ENCODE measurements around the gene ERBB4.
A peak's percentile ranks its signal among the peaks of the same experiment; 100 is the strongest.
"Not testable (repeated sequence)": the region's sequence is repeated elsewhere in the genome, so short reads cannot be mapped to it uniquely, and the experiment has no call there.

The ERBB4 gene

GRCh38 chr2:212271583-212271982 lies 267.0 kb downstream of the ERBB4 start:
- DNase-seq (ENCODE audit: low spot score in 2 of 2): no peak
- in situ Hi-C loops (cut with MboI; ENCODE audit: low sequenced_read_pairs): no loop called here
- no peaks in the 10 kb centered on the region for H3K27me3 ChIP-seq (ENCODE audit: low read depth)
- no peaks in the 10 kb centered on the region for H3K9me3 ChIP-seq
- H3K36me3 ChIP-seq (replicated peaks): no peaks in the 10 kb centered on the region
- no peaks in the 10 kb centered on the region for H3K4me1 ChIP-seq
- H3K4me3 ChIP-seq: no peak overlapping the region

GRCh38 chr2:212269005-212269404 lies 269.6 kb downstream of the ERBB4 start:
- H3K9me3 ChIP-seq: no peaks in the 10 kb centered on the region
- in situ Hi-C loops (cut with MboI; ENCODE audit: low sequenced_read_pairs): no loop called here
- H3K4me1 ChIP-seq: no peaks in the 10 kb centered on the region
- no peak for DNase-seq (ENCODE audit: low spot score in 2 of 2)
- H3K36me3 ChIP-seq (replicated peaks): no peaks in the 10 kb centered on the region
- H3K27me3 ChIP-seq (ENCODE audit: low read depth): no peaks in the 10 kb centered on the region
- no peak overlapping the region for H3K4me3 ChIP-seq

- Histone ChIP-seq H3K36me3 (replicated peaks) (no peaks in the 10 kb centered on the region), H3K27me3 (ENCODE audit: low read depth) (no peaks in the 10 kb centered on the region), H3K4me1 (no peaks in the 10 kb centered on the region), H3K9me3 (no peaks in the 10 kb centered on the region), H3K4me3 (no peak overlapping the region)
- in situ Hi-C loops (cut with MboI; ENCODE audit: low sequenced_read_pairs): no loop called here
- no peak for DNase-seq (ENCODE audit: low spot score in 2 of 2)
Observed at GRCh38 chr2:212266297-212266696, 272.3 kb downstream of the ERBB4 start.

DNA sequence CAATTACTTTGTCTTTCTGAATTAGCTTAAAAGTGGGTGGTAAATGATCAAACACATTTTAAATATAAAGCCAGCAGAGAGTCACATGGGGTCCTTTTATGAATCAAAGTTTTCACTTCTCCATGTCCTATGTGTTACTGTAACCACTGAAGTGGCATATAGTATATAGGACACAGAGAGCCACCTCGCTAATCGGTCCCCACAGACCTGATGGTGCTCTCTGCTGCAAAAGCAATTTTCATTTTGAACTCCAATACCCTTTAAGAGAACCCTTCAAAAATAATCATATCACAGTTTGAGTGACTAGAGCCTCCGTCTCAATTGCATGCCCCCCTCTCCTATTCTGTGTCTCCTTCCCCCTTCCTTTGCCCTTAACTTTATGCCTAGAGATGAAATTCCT lies 272.8 kb downstream of the ERBB4 start:
- no peaks in the 10 kb centered on the region for H3K36me3 ChIP-seq (replicated peaks)
- in situ Hi-C loops (cut with MboI; ENCODE audit: low sequenced_read_pairs): no loop called here

DNA sequence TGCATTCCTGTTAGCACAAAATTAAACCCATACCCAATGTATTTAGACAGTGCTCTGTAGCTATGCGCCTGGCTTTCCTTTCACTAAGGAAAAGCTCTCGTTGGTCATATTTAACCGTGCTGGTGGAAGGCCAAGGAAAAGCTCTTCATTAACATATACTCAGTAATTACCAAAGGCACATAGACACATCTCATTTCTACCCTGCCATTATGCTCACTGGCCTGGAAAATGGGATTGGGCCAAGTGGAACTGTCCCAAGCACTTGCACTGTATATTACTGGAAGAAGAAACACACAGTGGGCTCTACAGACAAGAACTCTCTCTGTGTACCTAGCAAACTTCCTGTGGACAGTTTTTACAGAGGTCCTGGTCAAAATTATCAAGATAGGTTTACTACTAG lies 274.4 kb downstream of the ERBB4 start:
- Histone ChIP-seq H3K9me3 (no peaks in the 10 kb centered on the region), H3K4me3 (no peak overlapping the region), H3K27me3 (ENCODE audit: low read depth) (no peaks in the 10 kb centered on the region), H3K36me3 (replicated peaks) (no peaks in the 10 kb centered on the region), H3K4me1 (no peaks in the 10 kb centered on the region)
- no peak for DNase-seq (ENCODE audit: low spot score in 2 of 2)
- in situ Hi-C loops (cut with MboI; ENCODE audit: low sequenced_read_pairs): no loop called here

More for the DNA sequence above, 272.8 kb downstream of the ERBB4 start:
- no peak overlapping the region for H3K4me3 ChIP-seq
- no peaks in the 10 kb centered on the region for H3K4me1 ChIP-seq
- no peaks in the 10 kb centered on the region for H3K9me3 ChIP-seq
- H3K27me3 ChIP-seq (ENCODE audit: low read depth): no peaks in the 10 kb centered on the region
- no peak for DNase-seq (ENCODE audit: low spot score in 2 of 2)

DNA sequence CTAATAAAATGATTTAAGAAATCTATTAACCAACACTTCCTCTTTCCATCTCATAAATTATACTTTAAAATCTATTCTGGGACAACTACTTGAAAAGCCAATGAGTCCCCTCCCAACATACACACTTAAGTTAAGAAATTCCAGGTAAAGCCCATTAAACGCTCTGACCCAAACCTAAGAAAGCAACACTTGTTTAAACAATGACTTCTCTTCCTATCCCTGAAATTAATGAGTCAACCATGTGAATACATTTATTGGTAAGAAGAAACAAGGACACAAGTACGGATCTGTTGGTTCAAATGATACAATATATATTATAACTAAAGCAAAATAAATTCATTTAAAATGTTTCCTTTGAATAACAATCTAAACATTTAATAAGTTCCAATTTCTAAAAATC lies 279.4 kb downstream of the ERBB4 start:
- no peaks in the 10 kb centered on the region for H3K4me1 ChIP-seq
- in situ Hi-C loops (cut with MboI; ENCODE audit: low sequenced_read_pairs): no loop called here
- no peak for DNase-seq (ENCODE audit: low spot score in 2 of 2)

DNA sequence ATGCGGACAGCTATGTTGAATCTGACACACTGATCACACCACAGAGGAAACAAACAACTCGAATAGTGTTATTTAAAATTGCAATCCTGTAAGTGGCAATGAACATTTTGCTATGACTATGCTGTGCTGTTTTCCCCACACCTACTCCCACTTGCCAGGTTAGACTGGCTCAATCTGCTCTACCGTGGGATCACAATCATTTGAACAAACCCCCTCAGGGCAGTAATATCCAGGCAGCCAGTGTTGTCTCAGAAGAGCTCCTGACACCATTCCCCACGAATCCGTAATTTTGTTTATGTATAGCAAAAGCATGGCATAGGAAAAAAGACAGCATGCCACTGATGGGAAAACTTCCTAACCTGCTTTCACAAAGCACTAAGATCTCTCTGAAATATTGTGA lies 284.3 kb downstream of the ERBB4 start:
- Histone ChIP-seq H3K36me3 (replicated peaks) (no peaks in the 10 kb centered on the region), H3K27me3 (ENCODE audit: low read depth) (no peaks in the 10 kb centered on the region), H3K4me1 (no peaks in the 10 kb centered on the region), H3K9me3 (no peaks in the 10 kb centered on the region), H3K4me3 (no peak overlapping the region)
- peak in 1 of 2 experiments; percentile 16 for DNase-seq (ENCODE audit: low spot score in 2 of 2)
- in situ Hi-C loops (cut with MboI; ENCODE audit: low sequenced_read_pairs): no loop called here

More for the DNA sequence above, 279.4 kb downstream of the ERBB4 start:
- no peak overlapping the region for H3K4me3 ChIP-seq
- no peaks in the 10 kb centered on the region for H3K9me3 ChIP-seq
- no peaks in the 10 kb centered on the region for H3K27me3 ChIP-seq (ENCODE audit: low read depth)
- no peaks in the 10 kb centered on the region for H3K36me3 ChIP-seq (replicated peaks)

DNA sequence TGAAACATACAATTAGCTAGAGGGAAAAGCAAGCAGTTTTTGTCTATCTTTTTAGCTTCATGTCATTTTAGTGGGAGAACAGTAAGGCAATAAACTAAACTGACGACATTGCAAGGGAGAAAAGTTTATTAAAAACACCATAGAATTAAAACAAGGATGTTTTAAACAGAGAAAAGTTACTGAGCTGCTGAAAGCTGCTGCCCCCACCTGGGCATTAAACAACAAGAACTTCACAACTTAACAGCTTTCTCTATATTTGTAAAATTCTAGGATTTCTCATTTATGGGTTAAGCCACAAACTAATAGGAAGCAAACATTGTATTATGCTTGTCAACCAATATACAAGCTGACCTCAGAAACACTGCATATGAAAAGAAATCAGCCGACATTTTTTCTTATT lies 289.2 kb downstream of the ERBB4 start:
- in situ Hi-C loops (cut with MboI; ENCODE audit: low sequenced_read_pairs): no loop called here

GRCh38 chr2:212245880-212246279 lies 292.7 kb downstream of the ERBB4 start:
- no peaks in the 10 kb centered on the region for H3K4me1 ChIP-seq
- no peaks in the 10 kb centered on the region for H3K9me3 ChIP-seq
- H3K27me3 ChIP-seq (ENCODE audit: low read depth): no peaks in the 10 kb centered on the region
- no peaks in the 10 kb centered on the region for H3K36me3 ChIP-seq (replicated peaks)
- H3K4me3 ChIP-seq: no peak overlapping the region
- in situ Hi-C loops (cut with MboI; ENCODE audit: low sequenced_read_pairs): no loop called here
- no peak for DNase-seq (ENCODE audit: low spot score in 2 of 2)

More for the DNA sequence above, 289.2 kb downstream of the ERBB4 start:
- no peaks in the 10 kb centered on the region for H3K9me3 ChIP-seq
- H3K27me3 ChIP-seq (ENCODE audit: low read depth): no peaks in the 10 kb centered on the region
- no peak overlapping the region for H3K4me3 ChIP-seq
- DNase-seq (ENCODE audit: low spot score in 2 of 2): no peak
- H3K4me1 ChIP-seq: no peaks in the 10 kb centered on the region
- H3K36me3 ChIP-seq (replicated peaks): no peaks in the 10 kb centered on the region

GRCh38 chr2:212242724-212243123 lies 295.9 kb downstream of the ERBB4 start:
- no peaks in the 10 kb centered on the region for H3K27me3 ChIP-seq (ENCODE audit: low read depth)
- peaks cover 8% of the 10 kb centered on the region for H3K4me1 ChIP-seq
- no peaks in the 10 kb centered on the region for H3K36me3 ChIP-seq (replicated peaks)
- no peaks in the 10 kb centered on the region for H3K9me3 ChIP-seq
- no peak for DNase-seq (ENCODE audit: low spot score in 2 of 2)
- in situ Hi-C loops (cut with MboI; ENCODE audit: low sequenced_read_pairs): no loop called here
- no peak overlapping the region for H3K4me3 ChIP-seq

DNA sequence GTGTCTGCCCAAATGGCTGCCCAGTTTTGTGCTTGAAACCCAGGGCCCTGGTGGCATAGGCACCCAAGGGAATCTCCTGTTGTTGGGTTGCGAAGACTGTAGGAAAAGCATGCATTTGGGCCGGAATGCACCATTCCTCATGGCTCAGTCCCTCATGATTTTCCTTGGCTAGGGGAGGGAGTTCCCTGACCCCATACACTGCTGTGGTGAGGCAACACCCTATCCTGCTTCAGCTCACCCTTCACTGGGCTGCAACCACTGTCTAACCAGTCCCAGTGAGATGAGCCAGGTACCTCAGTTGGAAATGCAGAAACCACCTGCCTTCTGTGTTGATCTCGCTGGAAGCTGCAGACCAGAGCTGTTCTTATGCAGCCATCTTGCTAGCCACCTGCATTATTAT lies 300.4 kb downstream of the ERBB4 start:
- H3K4me1 ChIP-seq; H3K36me3 ChIP-seq (replicated peaks); in situ Hi-C loops (cut with MboI; ENCODE audit: low sequenced_read_pairs); H3K27me3 ChIP-seq (ENCODE audit: low read depth); H3K9me3 ChIP-seq; H3K4me3 ChIP-seq; DNase-seq (ENCODE audit: low spot score in 2 of 2): not testable (repeated sequence)

DNA sequence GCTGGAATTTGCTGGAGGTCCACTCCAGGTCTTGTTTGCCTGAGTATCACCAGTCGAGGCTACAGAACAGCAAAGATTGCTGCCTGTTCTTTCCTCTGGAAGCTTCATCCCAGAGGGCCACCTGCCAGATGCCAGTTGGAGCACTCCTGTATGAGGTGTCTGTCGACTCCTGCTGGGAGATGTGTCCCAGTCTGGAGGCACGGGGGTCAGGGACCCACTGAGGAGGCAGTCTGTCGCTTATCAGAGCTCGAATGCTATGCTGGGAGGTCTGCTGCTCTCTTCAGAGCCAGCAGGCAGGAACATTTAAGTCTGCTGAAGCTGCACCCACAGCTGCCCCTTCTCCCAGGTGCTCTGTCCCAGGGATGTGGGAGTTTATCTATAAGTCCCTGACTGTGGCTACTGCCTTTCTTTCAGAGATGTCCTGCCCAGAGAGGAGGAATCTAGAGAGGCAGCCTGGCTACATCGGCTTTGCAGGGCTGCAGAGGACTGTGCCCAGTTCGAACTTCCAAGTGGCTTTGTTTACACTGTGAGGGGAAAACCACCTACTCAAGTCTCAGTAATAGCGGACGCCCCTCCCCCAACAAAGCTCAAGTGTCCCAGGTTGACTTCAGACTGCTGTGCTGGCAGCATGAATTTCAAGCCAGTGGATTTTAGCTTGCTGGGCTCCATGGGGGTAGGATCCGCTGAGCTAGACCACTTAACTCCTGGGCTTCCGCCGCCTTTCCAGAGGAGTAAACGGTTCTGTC lies 301.1 kb downstream of the ERBB4 start:
- Histone ChIP-seq H3K9me3 (no peaks in the 10 kb centered on the region), H3K36me3 (replicated peaks) (no peaks in the 10 kb centered on the region), H3K27me3 (ENCODE audit: low read depth) (no peaks in the 10 kb centered on the region), H3K4me1 (peaks cover 8% of the 10 kb centered on the region), H3K4me3 (no peak overlapping the region)
- in situ Hi-C loops (cut with MboI; ENCODE audit: low sequenced_read_pairs): no loop called here
- peak in 1 of 2 experiments; percentile 17 for DNase-seq (ENCODE audit: low spot score in 2 of 2)

DNA sequence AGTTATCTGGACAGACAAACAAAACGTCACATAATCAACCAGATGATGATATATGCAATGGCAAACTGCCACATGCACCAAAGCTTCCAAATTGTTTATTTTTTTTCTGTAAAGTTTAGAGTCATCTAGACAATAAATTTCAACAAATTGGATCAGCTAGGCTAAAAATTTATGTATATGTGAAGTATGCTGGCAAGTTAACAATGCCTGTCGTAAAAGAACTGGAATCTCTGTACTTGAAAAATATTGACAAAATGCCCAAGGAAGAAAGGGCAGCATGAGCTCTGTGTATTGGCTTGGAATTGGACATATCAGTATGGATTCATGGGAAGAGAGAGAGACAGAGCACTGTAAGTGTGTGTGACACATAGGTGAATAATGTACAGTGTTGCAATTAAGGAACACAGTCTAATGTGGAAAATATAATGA lies 309.8 kb downstream of the ERBB4 start:
- Histone ChIP-seq H3K27me3 (ENCODE audit: low read depth) (no peaks in the 10 kb centered on the region), H3K4me1 (peaks cover 14% of the 10 kb centered on the region), H3K36me3 (replicated peaks) (no peaks in the 10 kb centered on the region), H3K9me3 (no peaks in the 10 kb centered on the region), H3K4me3 (no peak overlapping the region)
- in situ Hi-C loops (cut with MboI; ENCODE audit: low sequenced_read_pairs): no loop called here
- no peak for DNase-seq (ENCODE audit: low spot score in 2 of 2)

DNA sequence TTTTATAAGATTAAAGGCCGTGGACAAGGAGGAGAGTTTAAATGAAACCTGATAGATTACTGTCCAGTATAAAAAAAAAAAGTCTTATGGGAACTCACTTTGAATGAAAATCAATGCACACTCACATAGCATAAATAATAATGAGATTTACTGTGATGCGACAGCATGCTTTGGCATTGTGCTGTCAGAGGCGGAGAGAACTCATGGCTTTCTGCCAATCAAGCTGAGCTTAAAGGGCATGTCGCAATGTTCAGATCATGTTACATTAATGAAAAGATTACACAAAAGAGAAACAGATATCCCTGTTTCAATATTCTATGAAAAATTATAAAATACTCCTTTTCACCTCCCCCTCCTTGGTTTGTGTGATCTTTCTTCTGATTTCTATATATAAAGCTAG lies 310.8 kb downstream of the ERBB4 start:
- H3K4me1 ChIP-seq: peaks cover 14% of the 10 kb centered on the region
- no peaks in the 10 kb centered on the region for H3K36me3 ChIP-seq (replicated peaks)
- DNase-seq (ENCODE audit: low spot score in 2 of 2): peak; percentile 77 to 80
- no peaks in the 10 kb centered on the region for H3K9me3 ChIP-seq
- in situ Hi-C loops (cut with MboI; ENCODE audit: low sequenced_read_pairs): no loop called here
- no peak overlapping the region for H3K4me3 ChIP-seq
- no peaks in the 10 kb centered on the region for H3K27me3 ChIP-seq (ENCODE audit: low read depth)

GRCh38 chr2:212226114-212226513 lies 312.5 kb downstream of the ERBB4 start:
- Histone ChIP-seq H3K27me3 (ENCODE audit: low read depth) (no peaks in the 10 kb centered on the region), H3K36me3 (replicated peaks) (no peaks in the 10 kb centered on the region), H3K4me1 (peaks cover 14% of the 10 kb centered on the region), H3K4me3 (no peak overlapping the region), H3K9me3 (no peaks in the 10 kb centered on the region)
- no peak for DNase-seq (ENCODE audit: low spot score in 2 of 2)
- in situ Hi-C loops (cut with MboI; ENCODE audit: low sequenced_read_pairs): no loop called here

Data from HAP-1 (cell line).